ENCODE results near the gene UBAC2. TPM values are rescaled to one million over a fixed set of nuclear protein-coding genes. Genes with fewer than 3 reads are reported as not detected.

Gene UBAC2
- total RNA-seq, 1 experiment from 2014 or later, result 45.8 TPM

DNA sequence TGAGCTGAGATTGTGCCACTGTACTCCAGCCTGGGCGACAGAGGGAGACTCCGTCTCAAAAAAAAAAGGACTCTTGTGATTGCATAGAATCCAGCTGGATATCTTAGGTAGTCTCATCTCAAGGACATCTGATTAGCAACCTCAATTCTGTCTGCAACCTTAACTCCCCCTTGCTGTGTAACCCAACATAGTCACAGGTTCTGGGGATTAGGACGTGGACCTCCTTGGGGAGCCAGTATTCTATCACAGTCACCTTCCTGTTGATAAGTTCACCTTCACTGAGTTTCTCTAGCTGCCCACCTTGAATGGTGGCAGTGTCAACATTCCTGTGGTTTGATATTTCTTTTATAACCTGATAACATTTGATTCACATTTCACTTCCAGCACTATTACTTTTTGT lies 30.3 kb downstream of the UBAC2 start:
- no peak overlapping the region for H3K27ac ChIP-seq (ENCODE audit: low read depth, low read length, poor library complexity, severe bottlenecking)
- CTCF ChIA-PET, result no interaction called here
- H3K27me3 ChIP-seq (replicated peaks; ENCODE audit: insufficient read depth, low read depth, low read length, poor library complexity), result no peaks in the 10 kb centered on the region
- DNase-seq (ENCODE audit: low spot score), result no peak
- no peak for TF ChIP-seq EZH2 (IDR thresholded peaks at IDR 0.05; ENCODE audit: borderline replicate concordance, low read depth, low read length, poor library complexity, severe bottlenecking)
- TF ChIP-seq, protein P1, sequence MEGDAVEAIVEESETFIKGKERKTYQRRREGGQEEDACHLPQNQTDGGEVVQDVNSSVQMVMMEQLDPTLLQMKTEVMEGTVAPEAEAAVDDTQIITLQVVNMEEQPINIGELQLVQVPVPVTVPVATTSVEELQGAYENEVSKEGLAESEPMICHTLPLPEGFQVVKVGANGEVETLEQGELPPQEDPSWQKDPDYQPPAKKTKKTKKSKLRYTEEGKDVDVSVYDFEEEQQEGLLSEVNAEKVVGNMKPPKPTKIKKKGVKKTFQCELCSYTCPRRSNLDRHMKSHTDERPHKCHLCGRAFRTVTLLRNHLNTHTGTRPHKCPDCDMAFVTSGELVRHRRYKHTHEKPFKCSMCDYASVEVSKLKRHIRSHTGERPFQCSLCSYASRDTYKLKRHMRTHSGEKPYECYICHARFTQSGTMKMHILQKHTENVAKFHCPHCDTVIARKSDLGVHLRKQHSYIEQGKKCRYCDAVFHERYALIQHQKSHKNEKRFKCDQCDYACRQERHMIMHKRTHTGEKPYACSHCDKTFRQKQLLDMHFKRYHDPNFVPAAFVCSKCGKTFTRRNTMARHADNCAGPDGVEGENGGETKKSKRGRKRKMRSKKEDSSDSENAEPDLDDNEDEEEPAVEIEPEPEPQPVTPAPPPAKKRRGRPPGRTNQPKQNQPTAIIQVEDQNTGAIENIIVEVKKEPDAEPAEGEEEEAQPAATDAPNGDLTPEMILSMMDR (conservative IDR thresholded peaks at IDR 0.05; ENCODE audit: low read depth, low read length), result no peak
- intact Hi-C loops (cut with micrococcal nuclease; ENCODE audit: unreplicated experiment), result no loop called here
- no TSS peak for BruUV-seq (replicated peaks)
- H3K4me1 ChIP-seq (ENCODE audit: insufficient read depth, low read length, poor library complexity, severe bottlenecking), result peaks cover 4% of the 10 kb centered on the region
- no peak overlapping the region for H3K4me3 ChIP-seq (ENCODE audit: low read depth, low read length, poor library complexity, severe bottlenecking)
- POLR2A ChIA-PET (ENCODE audit: low non-redundant PET), result no interaction called here
- no peaks in the 10 kb centered on the region for H3K9me3 ChIP-seq (ENCODE audit: low read depth, low read length, poor library complexity, severe bottlenecking)
- no peaks in the 10 kb centered on the region for H3K36me3 ChIP-seq (ENCODE audit: insufficient read depth, low read length, poor library complexity, severe bottlenecking)

DNA sequence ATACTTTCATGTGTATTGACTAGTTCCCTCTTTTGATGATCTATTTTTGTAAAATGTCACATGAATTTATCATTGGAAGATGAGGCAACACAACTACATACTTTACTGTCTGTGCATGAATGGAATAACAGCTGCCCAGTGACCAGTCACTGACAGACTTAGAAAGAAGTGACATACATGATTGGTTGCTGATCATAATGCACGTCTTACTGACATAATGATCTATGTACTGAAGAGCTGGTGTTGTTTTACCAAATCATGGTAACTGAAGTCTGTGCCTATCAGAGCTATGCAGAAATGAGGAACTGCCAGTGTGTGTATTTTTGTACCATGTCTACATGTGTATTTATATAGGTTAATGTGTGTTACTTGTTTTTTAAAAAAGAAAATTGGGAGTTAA lies 31.1 kb downstream of the UBAC2 start:
- DNase-seq (ENCODE audit: low spot score), result no peak
- H3K4me1 ChIP-seq (ENCODE audit: insufficient read depth, low read length, poor library complexity, severe bottlenecking), result peaks cover 4% of the 10 kb centered on the region
- ChIA-PET POLR2A (ENCODE audit: low non-redundant PET) (no interaction called here), CTCF (no interaction called here)
- H3K27me3 ChIP-seq (replicated peaks; ENCODE audit: insufficient read depth, low read depth, low read length, poor library complexity), result no peaks in the 10 kb centered on the region
- H3K36me3 ChIP-seq (ENCODE audit: insufficient read depth, low read length, poor library complexity, severe bottlenecking), result no peaks in the 10 kb centered on the region
- no peaks in the 10 kb centered on the region for H3K9me3 ChIP-seq (ENCODE audit: low read depth, low read length, poor library complexity, severe bottlenecking)
- H3K27ac ChIP-seq (ENCODE audit: low read depth, low read length, poor library complexity, severe bottlenecking), result no peak overlapping the region
- BruUV-seq (replicated peaks), result no TSS peak
- TF ChIP-seq, protein P1 (conservative IDR thresholded peaks at IDR 0.05; ENCODE audit: low read depth, low read length), result no peak
- no peak overlapping the region for H3K4me3 ChIP-seq (ENCODE audit: low read depth, low read length, poor library complexity, severe bottlenecking)
- intact Hi-C loops (cut with micrococcal nuclease; ENCODE audit: unreplicated experiment), result no loop called here

DNA sequence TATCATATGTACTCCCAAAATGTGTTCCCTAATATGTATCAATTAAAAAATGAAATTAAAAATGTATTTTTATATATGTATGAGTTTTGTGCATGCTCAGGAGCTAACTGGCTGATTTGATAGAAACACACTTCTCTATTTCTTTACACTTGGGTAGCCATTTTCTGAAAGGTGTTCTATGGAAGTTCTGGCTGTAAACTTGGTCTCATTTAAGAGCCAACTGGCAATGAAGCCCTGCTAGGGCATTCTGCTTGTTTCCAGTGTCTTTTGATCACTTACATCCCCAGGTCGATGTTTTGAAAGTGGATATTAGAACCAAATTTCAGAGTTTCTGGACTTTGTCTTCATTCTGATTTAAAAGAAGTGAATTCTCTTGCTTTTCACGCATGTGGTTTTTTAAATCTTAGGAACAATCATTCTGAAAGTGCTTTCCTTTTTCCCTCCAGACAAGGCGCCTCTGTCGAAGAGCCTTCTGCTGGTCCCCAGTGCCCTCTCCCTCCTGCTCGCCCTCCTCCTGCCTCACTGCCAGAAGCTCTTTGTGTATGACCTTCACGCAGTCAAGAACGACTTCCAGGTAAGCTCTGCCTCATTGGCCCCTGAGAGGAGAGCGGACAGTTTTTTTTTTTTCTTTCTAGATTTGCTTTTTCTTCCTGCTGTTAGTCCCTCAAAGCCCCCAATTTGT lies 37.5 kb downstream of the UBAC2 start:
- POLR2A ChIA-PET (ENCODE audit: low non-redundant PET), result interaction anchor here (0.5 kb wide), 1 partner anchor 10 kb away, joined by 9 read pairs; no protein-coding TSS in a partner anchor
- Histone ChIP-seq H3K4me1 (ENCODE audit: insufficient read depth, low read length, poor library complexity, severe bottlenecking) (no peaks in the 10 kb centered on the region), H3K27ac (ENCODE audit: low read depth, low read length, poor library complexity, severe bottlenecking) (no peak overlapping the region), H3K27me3 (replicated peaks; ENCODE audit: insufficient read depth, low read depth, low read length, poor library complexity) (no peaks in the 10 kb centered on the region), H3K36me3 (ENCODE audit: insufficient read depth, low read length, poor library complexity, severe bottlenecking) (peaks cover 5% of the 10 kb centered on the region), H3K4me3 (ENCODE audit: low read depth, low read length, poor library complexity, severe bottlenecking) (no peak overlapping the region), H3K9me3 (ENCODE audit: low read depth, low read length, poor library complexity, severe bottlenecking) (no peaks in the 10 kb centered on the region)
- CTCF ChIA-PET, result no interaction called here
- TF ChIP-seq EZH2 (IDR thresholded peaks at IDR 0.05; ENCODE audit: borderline replicate concordance, low read depth, low read length, poor library complexity, severe bottlenecking), result no peak
- TF ChIP-seq, protein P1 (conservative IDR thresholded peaks at IDR 0.05; ENCODE audit: low read depth, low read length), result no peak
- no TSS peak for BruUV-seq (replicated peaks)
- DNase-seq (ENCODE audit: low spot score), result no peak
- intact Hi-C loops (cut with micrococcal nuclease; ENCODE audit: unreplicated experiment), result no loop called here
